NAMALWA (cell line): ENCODE results near the gene SEMA4B.
A peak's percentile ranks its signal among the peaks of the same experiment; 100 is the strongest.

ENCODE experiments used
- DNase-seq: peaks from one replicate; pipeline ENCODE4 v3.0.0-alpha.2; 2015; ENCODE audit warnings: low spot score

The SEMA4B gene

DNA sequence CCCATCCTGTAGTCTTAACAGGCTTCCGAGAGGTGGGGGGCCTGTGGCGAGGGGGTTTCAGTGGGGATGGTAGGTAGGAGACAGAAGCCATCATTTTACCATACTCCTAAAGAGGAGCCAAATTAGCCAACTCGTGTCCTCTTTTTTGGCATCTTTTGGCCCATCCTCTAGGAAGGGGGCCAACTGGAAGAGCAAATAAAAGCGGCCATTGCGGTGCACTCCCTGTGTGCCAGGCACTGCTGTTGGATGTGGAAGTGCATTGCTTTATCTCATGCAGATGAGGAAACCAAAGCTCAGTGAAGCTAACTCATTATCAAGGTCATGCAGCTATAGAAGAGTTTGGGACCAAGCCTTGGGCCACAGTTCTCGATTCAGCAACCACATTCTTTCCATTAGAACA lies 6.1 kb downstream of the SEMA4B start:
- no peak for DNase-seq

- DNase-seq = no peak
These were observed 7.2 kb downstream of the SEMA4B start for GRCh38 chr15:90208356-90208755.

- DNase-seq = no peak
These were observed 8.5 kb downstream of the SEMA4B start for GRCh38 chr15:90209591-90209990.

DNA sequence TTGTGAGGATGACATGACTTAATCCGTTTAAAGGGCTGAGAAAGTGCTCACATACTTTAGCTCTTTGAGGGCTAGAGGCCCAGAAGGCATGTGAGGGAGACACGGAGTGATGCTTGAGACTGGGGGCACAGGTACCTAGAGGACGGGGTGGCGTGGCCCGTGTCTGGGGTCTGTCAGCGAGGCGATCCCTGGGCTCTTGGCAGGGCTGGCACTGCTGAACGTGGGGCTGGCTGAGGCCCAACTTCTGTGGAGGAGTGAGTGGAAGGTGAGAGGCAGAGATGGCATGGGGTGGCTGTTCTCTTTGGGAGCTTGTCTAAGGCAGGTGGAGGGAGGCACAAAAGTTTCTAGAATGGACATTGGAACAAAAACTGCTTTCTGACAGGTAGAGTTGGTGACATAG lies 9.5 kb downstream of the SEMA4B start:
- no peak for DNase-seq

DNA sequence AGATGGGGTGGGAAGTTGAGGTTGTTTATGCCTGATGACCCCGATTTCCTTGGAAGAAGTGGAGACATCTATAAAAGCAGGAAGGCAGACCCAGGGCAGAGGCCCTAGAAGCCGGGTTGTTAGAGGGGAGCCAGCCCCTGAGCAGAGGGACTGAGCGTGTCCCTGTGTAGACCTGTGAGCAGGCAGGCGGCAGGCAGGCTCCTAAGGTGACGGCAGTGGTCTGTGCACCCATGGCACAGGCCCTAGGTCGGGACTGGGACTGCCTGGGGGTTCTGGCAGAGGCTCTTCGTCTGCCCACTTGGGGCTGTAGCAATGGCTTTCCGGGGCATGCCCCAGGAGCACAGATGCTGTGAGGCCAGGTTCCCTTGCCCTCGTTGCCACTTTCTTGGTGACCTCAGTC lies 9.9 kb downstream of the SEMA4B start:
- no peak for DNase-seq

GRCh38 chr15:90211440-90212143 lies 10.5 kb downstream of the SEMA4B start:
- DNase-seq = no peak

DNA sequence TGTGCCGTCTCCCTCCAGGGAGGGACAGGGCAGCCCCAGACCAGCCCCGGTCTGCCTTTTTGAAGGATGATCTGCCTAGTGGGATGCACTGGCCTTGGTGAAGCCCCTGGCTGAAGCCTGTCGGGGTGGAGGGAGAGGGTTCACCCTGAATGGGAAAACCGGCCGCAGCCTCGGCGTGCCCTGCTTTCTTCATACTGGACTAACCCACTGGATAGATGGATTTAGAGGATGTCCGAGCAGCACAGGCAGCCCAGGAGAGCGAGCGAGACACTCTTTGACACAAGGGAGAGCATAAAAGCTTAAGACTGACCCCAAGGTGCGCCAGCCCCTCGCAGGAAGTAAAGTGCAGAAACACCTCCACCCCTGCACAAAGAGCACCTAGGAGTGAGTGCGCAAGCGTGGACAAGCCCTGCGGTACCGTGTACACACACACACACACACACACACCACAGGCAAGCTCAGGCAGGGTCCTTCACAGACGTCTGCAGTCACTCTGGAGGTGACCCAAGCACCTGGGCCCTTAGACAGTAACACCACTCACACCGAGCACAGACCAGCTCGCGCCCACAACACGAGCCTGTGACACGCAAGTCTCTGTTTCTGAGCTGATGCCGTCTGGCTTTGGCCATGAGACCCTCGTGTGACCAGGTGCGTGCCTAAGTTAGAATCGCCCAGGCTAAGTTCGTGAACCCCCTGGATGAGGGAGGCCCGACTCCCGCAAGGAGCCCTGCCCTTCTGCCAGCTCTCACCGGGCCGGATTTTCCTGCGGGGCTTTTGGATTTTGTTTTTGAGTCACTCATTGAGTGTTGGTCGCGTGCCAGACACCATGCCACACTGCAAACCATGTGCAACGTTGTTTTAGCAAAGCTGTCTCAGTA lies 11.3 kb downstream of the SEMA4B start:
- no peak for DNase-seq

- no peak for DNase-seq
These were observed 12.1 kb downstream of the SEMA4B start for GRCh38 chr15:90213122-90213817.

DNA sequence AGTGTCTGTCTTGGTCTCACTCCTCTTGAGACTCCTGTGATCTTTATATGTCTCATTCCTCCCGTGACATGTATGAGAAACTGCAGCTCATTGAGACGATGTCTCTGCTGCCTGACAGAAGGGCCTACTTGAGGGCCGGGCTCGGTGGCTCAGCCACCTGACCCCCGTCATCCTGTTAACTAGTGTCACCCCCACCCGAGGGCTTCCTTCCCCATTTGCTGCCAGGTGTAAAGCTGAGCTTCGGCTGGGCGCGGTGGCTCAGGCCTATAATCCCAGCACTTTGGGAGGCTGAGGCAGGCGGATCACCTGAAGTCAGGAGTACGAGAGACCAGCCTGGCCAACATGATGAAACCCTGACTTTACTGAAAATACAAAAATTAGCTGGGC lies 12.7 kb downstream of the SEMA4B start:
- no peak for DNase-seq

DNA sequence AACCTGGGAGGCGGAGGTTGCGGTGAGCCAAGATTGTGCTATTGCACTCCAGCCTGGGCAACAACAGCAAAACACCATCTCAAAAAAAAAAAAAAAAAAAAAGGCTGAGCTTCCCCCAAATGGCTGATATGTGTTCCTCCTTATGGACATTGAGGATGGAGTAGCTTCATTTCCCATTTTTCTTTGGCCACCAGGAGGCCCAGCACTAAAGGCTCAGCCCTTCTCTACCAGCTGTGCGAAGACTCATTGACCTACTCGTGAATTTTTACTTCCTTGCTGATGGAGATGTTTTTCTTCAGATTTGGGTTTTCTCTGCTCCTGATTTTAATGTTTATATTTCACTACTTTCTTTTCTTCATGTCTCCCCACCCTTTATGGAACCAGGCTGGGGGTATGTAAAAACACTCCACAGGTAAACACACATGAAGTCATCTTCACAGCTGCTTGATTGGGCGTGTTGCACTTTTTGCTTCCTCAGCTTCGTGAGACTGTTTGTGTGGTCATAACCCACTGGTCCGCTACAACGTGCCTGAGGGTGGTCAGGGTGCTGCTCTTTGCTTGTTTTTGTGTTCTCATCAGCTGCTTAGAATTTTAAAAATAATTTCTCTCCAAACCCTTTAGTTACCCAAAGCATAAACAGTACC lies 13.5 kb downstream of the SEMA4B start:
- peak; percentile 42 for DNase-seq

DNA sequence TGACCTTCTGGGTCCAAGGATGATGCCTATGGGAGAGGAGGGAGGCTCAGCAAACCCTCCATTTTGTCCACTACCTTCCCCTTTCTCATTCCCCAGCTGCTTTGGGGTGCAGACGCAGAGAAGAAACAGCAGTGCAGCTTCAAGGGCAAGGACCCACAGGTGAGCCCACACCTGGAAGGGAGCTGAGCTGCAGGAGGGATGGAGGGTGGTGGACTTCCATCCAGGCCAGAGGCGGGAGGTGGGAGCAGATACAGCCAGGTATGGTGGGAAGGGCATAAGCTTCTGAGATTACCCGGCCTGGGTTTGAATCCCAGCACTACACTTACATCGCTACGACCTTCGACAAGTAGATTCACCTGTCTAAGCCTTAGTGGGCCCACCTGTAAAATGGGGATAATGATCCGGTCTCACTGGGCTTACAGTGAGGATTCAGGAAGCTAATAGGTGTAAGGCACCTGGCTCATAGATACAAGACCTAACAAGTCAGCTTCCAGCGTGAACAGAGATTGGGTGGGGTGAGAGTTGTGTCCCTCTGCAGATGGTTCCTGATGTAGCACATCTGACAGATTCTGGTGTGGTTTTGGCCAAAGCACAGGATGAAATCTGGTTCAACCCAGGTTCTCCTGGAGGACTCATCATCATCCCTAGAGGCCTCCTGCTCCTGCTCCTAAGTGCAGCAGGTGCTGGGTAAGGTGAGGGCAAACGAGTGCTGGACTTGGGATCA lies 16.7 kb downstream of the SEMA4B start:
- DNase-seq = no peak

GRCh38 chr15:90219421-90220141 lies 18.5 kb downstream of the SEMA4B start:
- peak; percentile 65 for DNase-seq

DNA sequence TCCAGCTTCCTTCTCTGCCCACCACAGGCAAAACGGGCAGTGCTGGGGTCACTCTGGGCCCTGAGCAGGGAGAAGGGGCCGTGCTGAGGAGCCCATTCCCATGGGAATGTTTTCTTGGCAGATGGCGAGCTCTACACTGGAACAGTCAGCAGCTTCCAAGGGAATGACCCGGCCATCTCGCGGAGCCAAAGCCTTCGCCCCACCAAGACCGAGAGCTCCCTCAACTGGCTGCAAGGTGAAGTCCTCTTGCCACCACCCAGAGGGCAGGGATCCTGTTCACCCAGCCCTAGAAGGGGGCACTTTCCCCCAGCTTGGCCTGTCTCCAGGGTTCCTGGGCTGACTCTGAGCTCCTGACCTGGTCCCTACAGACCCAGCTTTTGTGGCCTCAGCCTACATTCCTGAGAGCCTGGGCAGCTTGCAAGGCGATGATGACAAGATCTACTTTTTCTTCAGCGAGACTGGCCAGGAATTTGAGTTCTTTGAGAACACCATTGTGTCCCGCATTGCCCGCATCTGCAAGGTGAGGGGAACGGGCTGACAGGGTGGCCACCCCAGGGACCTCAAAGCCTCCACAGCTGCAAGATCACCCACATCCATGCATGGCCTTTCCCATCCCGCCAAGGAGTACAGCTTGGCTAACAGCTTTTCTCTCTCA lies 20.2 kb downstream of the SEMA4B start:
- peak; percentile 57 for DNase-seq

DNA sequence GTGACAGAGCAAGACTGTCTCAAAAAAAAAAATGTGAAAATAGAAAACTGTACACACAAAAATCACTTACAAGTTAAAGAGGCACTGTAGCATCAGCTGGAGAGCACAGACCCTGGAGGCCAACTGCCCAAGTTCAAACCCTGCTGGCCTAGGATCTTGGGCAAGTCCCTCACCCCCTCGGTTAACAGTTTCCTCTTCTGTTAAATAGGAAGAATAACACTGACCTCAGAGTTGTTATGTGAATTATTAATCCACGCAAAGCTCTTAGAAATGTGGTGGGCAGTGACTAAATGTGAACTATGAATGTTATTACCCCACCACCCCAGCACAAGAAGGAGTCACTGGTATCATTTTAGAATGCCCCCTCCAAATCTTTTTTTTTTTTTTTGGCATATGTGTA lies 21.4 kb downstream of the SEMA4B start:
- DNase-seq = no peak

DNA sequence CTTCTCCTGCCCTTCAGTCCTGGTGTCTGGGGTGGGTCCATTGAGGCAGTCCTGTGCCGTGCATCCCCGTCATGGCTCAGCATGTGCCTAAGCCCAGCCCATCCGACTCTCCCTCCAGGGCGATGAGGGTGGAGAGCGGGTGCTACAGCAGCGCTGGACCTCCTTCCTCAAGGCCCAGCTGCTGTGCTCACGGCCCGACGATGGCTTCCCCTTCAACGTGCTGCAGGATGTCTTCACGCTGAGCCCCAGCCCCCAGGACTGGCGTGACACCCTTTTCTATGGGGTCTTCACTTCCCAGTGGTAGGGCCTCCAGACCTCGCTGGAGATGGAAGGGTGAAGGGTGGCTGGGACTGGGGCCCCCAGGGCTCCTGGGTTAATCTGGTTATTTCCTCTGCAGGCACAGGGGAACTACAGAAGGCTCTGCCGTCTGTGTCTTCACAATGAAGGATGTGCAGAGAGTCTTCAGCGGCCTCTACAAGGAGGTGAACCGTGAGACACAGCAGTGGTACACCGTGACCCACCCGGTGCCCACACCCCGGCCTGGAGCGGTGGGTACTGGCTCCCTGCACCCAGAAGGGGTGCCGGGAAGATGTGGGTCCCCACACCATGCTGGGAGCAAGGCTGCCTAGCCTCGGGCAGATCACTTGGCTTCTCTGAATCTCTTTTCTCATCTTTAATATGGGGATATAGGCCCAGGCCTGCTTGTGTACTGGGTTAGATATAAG lies 22.5 kb downstream of the SEMA4B start:
- DNase-seq = no peak

DNA sequence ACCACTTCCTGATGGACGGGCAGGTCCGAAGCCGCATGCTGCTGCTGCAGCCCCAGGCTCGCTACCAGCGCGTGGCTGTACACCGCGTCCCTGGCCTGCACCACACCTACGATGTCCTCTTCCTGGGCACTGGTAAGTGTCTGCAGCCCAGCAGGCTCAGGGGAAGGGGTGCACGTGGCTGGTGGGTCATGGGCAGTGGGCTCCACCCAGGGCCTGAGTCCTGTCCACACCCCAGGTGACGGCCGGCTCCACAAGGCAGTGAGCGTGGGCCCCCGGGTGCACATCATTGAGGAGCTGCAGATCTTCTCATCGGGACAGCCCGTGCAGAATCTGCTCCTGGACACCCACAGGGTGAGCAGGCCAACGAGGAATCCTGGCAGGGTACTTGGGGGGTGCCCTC lies 23.9 kb downstream of the SEMA4B start:
- DNase-seq = no peak

GRCh38 chr15:90225504-90226234 lies 24.5 kb downstream of the SEMA4B start:
- no peak for DNase-seq

DNA sequence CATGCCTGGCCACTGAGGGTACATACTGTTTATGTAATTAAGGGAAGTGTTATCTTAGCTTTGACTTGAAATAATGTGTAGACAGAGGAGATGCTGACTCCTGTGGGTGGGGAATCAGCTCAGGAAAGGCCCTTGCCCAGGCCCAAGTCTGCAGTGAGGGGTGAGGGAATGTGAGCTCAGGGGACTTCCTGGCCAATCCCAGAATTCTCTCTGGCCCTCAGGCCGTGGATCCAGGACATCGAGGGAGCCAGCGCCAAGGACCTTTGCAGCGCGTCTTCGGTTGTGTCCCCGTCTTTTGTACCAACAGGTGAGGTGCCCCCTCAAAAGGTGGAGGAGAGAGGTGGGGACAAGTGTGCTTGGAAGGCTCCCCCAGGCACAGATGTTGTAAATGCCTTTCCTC lies 26.2 kb downstream of the SEMA4B start:
- no peak for DNase-seq
